Measurements from ENCODE around the gene ESRP2.
A peak's percentile ranks its signal among the peaks of the same experiment; 100 is the strongest.

DNA sequence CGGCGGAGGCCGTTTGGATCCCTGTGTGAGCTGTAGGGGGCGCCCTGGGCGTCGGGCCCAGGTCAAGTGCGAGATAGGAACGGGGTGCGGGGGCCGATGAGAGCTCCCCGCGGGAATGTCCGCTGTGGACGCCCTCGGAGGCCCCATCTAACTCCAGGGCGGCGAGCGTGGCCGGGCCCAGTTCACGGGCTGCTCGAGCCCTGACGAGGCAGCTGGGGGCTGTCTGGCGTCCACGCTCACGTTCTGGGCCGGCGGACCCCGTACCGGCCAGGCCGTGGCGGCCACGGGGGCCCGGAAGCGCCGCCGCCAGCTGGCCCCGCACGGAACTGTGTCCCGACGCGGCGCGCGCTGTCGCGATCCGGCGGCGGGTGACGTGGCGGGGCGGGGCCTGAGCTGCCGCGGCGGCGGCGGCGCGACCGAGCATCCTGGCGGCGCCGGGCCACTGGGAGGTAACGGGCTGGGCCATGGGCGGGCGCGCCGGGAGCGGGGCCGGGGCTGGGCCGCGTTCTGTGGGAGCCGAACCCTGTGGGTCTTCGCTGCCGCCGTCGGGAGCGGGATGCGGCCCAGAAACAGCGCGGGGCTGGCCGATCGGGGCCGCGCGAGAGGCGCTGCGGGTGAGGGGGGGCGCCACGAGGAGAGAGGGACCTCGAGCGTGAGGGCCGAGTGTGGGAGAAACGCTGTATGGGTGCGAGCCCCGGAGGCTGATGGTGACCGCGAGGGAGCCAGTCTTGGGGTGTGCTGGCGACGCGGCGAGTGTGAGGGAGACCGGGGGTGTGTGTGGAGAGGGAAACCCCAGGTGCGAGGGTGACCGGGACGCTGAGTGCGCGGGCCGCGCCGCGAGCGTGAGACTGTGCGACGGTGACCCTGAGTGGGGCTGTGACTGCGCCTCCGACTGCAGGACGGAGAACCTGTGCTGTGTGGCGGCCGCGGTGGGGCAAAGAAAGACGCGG is 28.5 kb upstream of the ESRP2 start, which contains the start of gene SLC7A6:
- TF ChIP-seq, protein P1, sequence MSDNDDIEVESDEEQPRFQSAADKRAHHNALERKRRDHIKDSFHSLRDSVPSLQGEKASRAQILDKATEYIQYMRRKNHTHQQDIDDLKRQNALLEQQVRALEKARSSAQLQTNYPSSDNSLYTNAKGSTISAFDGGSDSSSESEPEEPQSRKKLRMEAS (IDR thresholded peaks at IDR 0.05): peak; percentile 81
- TF ChIP-seq CREB1 (IDR thresholded peaks at IDR 0.05; ENCODE audit: low read depth) (no peak), TAF1 (IDR thresholded peaks at IDR 0.05; ENCODE audit: low read depth) (no peak; the same call in 1 of the 2 replicates), TCF12 (IDR thresholded peaks at IDR 0.05; ENCODE audit: low read depth) (no peak; the same call in 1 of the 2 replicates), ZBTB7A (IDR thresholded peaks at IDR 0.05; ENCODE audit: low read depth) (no peak), EP300 (IDR thresholded peaks at IDR 0.05; ENCODE audit: borderline replicate concordance) (no peak), RAD21 (IDR thresholded peaks at IDR 0.05; ENCODE audit: low read depth) (peak; percentile 34; the same call in 1 of the 2 replicates), EGR1 (IDR thresholded peaks at IDR 0.05) (peak; percentile 62), TEAD4 (IDR thresholded peaks at IDR 0.05) (peak; percentile 30), CEBPB (IDR thresholded peaks at IDR 0.05) (no peak), YY1 (IDR thresholded peaks at IDR 0.05; ENCODE audit: low read depth) (no peak), FOXM1 (IDR thresholded peaks at IDR 0.05; ENCODE audit: borderline replicate concordance, low read depth) (no peak), NFIC (IDR thresholded peaks at IDR 0.05) (no peak)
- TF ChIP-seq, protein P2, sequence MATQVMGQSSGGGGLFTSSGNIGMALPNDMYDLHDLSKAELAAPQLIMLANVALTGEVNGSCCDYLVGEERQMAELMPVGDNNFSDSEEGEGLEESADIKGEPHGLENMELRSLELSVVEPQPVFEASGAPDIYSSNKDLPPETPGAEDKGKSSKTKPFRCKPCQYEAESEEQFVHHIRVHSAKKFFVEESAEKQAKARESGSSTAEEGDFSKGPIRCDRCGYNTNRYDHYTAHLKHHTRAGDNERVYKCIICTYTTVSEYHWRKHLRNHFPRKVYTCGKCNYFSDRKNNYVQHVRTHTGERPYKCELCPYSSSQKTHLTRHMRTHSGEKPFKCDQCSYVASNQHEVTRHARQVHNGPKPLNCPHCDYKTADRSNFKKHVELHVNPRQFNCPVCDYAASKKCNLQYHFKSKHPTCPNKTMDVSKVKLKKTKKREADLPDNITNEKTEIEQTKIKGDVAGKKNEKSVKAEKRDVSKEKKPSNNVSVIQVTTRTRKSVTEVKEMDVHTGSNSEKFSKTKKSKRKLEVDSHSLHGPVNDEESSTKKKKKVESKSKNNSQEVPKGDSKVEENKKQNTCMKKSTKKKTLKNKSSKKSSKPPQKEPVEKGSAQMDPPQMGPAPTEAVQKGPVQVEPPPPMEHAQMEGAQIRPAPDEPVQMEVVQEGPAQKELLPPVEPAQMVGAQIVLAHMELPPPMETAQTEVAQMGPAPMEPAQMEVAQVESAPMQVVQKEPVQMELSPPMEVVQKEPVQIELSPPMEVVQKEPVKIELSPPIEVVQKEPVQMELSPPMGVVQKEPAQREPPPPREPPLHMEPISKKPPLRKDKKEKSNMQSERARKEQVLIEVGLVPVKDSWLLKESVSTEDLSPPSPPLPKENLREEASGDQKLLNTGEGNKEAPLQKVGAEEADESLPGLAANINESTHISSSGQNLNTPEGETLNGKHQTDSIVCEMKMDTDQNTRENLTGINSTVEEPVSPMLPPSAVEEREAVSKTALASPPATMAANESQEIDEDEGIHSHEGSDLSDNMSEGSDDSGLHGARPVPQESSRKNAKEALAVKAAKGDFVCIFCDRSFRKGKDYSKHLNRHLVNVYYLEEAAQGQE (IDR thresholded peaks at IDR 0.05; ENCODE audit: low read depth): no peak

All from Ishikawa (cell line).